Pancreas (tissue), 10 donors: Measurements from ENCODE around the gene RASAL2. TPM values are rescaled to one million over a fixed set of nuclear protein-coding genes. Genes with fewer than 3 reads are reported as not detected.

Source experiments
- ATAC-seq, 4 donors: fragments of 200-7000 bp; cut with Tn5 transposase; one replicate each; pipeline versions ENCODE4 v1.8.0 to v1.9.1; 2020; ENCODE audit warnings: mild to moderate bottlenecking in 4 of 4, moderate library complexity in 4 of 4
- DNase-seq, 6 donors: peaks; one replicate each; pipeline ENCODE4 v3.0.0-alpha.2; 2020
- FAIRE-seq: peaks from 2 replicates; lab custom pipeline; 2012; peaks lifted over from hg19 to GRCh38; lab: Jason Lieb, UNC
- H3K27ac ChIP-seq, 4 donors: fragments of 200-600 bp; sonication (generic); 1 replicate in 3 of 4; 2 replicates in 1 of 4; pipeline versions ENCODE4 v1.5.0 to v1.8.0; 2020
- H3K27me3 ChIP-seq, 4 donors: fragments of 200-600 bp; one replicate each; pipeline ENCODE4 v1.8.0; 2021
- H3K36me3 ChIP-seq, 3 donors: fragments of 200-600 bp; sonication (generic) in 1 of 3; one replicate each; pipeline versions ENCODE4 v1.5.0 to v1.8.0; 2020 to 2021
- H3K4me1 ChIP-seq, 3 donors: fragments of 200-600 bp; one replicate each; pipeline ENCODE4 v1.8.0; 2021
- H3K4me3 ChIP-seq, 4 donors: fragments of 200-600 bp; sonication (generic) in 2 of 4; one replicate each; pipeline versions ENCODE4 v1.5.0 to v1.8.0; 2020 to 2021
- H3K9me3 ChIP-seq, 4 donors: fragments of 200-600 bp; one replicate each; pipeline ENCODE4 v1.8.0; 2021
- WGBS, 2 donors: extraction: QIAGEN DNeasy Blood & Tissue Kit; methylation state at CpG; one replicate each; pipeline ENCODE4 v1.1.7; 2013; 5-methylcytosine and 5-hydroxymethylcytosine counted together
- intact Hi-C, 3 donors: fragments of 100-400 bp; cut with DNase I; formaldehyde crosslinking; loops; one replicate each; pipeline versions ENCODE4 v1.11.1 to v1.14.2; 2022
- polyA plus RNA-seq, 2 donors: library from polyadenylated mRNA; stranded (reverse); fragments of 200-250 nt; gene quantifications; one replicate each; pipeline ENCODE4 v1.2.3, GENCODE V29; 2013
- total RNA-seq, 6 donors: library from RNA; stranded (reverse); fragmentation: NEBNext Ultra II Directional in 4 of 6; extraction: Animal tissue kit (Norgen Biotek cat#: 25700) in 4 of 6; gene quantifications; one replicate each; pipeline versions ENCODE4 v1.2.1 to v1.2.4, GENCODE V29; 2021 to 2023
- TF ChIP-seq, protein P1 (sequence below), 4 donors: fragments of 200-600 bp; sonication (generic) in 3 of 4; IDR thresholded peaks; one replicate each; pipeline versions ENCODE4 v1.5.0 to v1.8.0; 2021; ENCODE audit warnings: antibody characterized with exemption in 4 of 4
- donor health status: healthy with polysubstance abuse.
- donor health status: DM: no; HTN: no; CAD: no; lungs with moderate emphysema.
- donor health status: DM: no; HTN: no; CAD: no.
- donor health status: control.
- donor health status: control.
- donor health status: Bipolar disorder and iron deficiency.
- donor health status: DM: yes; HTN: yes; CAD: no.
- donor health status: DM: no; HTN: no; CAD: no.
- donor health status: DM: no; HTN: no; CAD: no.
- donor health status: DM: yes; HTN: yes; CAD: no.

RASAL2 gene
- total and polyA plus RNA-seq, 8 donors: 2.5 to 12.9 (median 4.9) TPM

DNA sequence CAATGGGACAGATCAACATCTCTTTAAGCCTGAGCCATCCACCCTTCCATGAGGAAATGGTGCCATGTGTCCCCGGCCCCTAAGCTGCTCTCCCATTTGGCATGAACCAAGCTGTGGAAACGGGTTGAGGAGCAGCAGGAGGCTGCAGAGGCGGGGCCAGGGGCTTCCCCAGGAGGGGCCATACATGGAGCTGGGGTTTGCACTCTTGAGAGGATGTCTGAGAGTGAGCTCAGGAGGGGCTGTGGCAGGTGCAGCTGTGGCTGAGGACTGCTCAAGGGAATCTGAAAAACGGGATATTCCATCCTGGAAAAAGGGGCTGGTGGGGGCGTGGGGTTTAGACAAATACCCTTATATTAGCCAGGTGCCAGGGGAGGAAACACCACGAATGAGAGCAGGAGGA lies 409.9 kb downstream of the RASAL2 start:
- ATAC-seq (no peak), FAIRE-seq (no peak)
- intact Hi-C loops: loop anchor here in 2 of 3 donors (5.0 to 10.0 kb wide), 3 partner anchors 192 to 469 kb away; no protein-coding TSS in a partner anchor

DNA sequence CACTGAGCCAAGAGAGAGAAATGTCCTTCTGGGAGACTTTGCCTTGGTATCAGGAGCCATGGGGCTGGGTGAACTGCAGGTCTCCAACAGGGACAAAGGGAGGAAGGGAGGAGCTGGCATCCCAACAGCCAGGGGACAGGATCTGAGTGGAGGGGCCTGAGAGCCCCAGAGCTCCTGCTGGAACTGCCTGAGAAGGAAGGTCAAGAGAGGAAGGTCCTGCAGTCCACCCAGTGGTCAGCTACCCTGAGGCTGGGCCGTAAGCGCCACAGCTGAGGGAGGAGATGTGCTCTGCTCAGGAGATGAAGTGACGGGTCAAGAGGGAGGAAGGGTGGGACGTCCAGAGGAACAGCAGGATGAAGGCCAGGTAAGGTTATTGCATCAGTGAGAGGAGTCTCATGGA lies 410.4 kb downstream of the RASAL2 start:
- Histone ChIP-seq H3K36me3 (no peaks in the 10 kb centered on the region), H3K27me3 (no peaks in the 10 kb centered on the region), H3K4me1 (no peaks in the 10 kb centered on the region), H3K9me3 (no peaks in the 10 kb centered on the region), H3K27ac (no peak overlapping the region), H3K4me3 (no peak overlapping the region)
- DNase-seq (no peak), FAIRE-seq (no peak), ATAC-seq (no peak)
- intact Hi-C loops: loop anchor here in 2 of 3 donors (5.0 to 10.0 kb wide), 3 partner anchors 192 to 469 kb away; no protein-coding TSS in a partner anchor
- TF ChIP-seq, protein P1, sequence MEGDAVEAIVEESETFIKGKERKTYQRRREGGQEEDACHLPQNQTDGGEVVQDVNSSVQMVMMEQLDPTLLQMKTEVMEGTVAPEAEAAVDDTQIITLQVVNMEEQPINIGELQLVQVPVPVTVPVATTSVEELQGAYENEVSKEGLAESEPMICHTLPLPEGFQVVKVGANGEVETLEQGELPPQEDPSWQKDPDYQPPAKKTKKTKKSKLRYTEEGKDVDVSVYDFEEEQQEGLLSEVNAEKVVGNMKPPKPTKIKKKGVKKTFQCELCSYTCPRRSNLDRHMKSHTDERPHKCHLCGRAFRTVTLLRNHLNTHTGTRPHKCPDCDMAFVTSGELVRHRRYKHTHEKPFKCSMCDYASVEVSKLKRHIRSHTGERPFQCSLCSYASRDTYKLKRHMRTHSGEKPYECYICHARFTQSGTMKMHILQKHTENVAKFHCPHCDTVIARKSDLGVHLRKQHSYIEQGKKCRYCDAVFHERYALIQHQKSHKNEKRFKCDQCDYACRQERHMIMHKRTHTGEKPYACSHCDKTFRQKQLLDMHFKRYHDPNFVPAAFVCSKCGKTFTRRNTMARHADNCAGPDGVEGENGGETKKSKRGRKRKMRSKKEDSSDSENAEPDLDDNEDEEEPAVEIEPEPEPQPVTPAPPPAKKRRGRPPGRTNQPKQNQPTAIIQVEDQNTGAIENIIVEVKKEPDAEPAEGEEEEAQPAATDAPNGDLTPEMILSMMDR (IDR thresholded peaks at IDR 0.05): no peak
- 84 to 92% methylated on average over 4 of the region's 4 CpGs for WGBS, 2 donors

More for the DNA sequence above, 409.9 kb downstream of the RASAL2 start:
- no peak overlapping the region for H3K4me3 ChIP-seq
- H3K27ac ChIP-seq: no peak overlapping the region
- TF ChIP-seq, protein P1 (IDR thresholded peaks at IDR 0.05): no peak
- H3K9me3 ChIP-seq: no peaks in the 10 kb centered on the region
- H3K36me3 ChIP-seq: no peaks in the 10 kb centered on the region
- DNase-seq: no peak
- no peaks in the 10 kb centered on the region for H3K27me3 ChIP-seq
- WGBS, 2 donors: 63 to 76% methylated on average over 6 of the region's 6 CpGs
- H3K4me1 ChIP-seq: no peaks in the 10 kb centered on the region

DNA sequence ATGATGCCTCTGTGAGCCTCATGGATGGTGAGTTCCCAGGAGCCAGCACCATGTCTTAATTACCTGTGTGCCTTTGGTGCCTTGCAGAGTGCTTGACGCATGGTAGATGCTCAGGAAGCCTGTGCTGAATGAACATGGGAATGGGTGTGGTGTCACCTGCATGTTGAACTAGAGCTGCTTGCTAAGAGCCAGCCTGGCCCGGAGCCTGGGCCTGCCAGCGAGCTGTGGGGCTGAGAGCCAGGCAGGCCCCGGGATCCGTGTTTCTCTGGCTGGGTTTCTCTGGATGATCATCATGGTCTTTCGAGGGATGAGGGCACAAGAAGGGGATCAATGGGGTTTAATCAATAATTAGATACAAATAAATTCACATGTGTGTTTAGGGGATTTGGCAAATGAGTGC lies 412.3 kb downstream of the RASAL2 start:
- Histone ChIP-seq H3K4me1 (no peaks in the 10 kb centered on the region), H3K27me3 (no peaks in the 10 kb centered on the region), H3K4me3 (no peak overlapping the region), H3K9me3 (no peaks in the 10 kb centered on the region), H3K27ac (no peak overlapping the region), H3K36me3 (no peaks in the 10 kb centered on the region)
- intact Hi-C loops: loop anchor here in 2 of 3 donors (10.0 kb wide), 2 partner anchors 201 to 471 kb away; no protein-coding TSS in a partner anchor
- TF ChIP-seq, protein P1 (IDR thresholded peaks at IDR 0.05): no peak
- DNase-seq (no peak), ATAC-seq (peak in 3 of 4 donors; percentile 53 to 67 (median 57)), FAIRE-seq (no peak)
- 41 to 55% methylated on average over 6 of the region's 6 CpGs for WGBS, 2 donors

DNA sequence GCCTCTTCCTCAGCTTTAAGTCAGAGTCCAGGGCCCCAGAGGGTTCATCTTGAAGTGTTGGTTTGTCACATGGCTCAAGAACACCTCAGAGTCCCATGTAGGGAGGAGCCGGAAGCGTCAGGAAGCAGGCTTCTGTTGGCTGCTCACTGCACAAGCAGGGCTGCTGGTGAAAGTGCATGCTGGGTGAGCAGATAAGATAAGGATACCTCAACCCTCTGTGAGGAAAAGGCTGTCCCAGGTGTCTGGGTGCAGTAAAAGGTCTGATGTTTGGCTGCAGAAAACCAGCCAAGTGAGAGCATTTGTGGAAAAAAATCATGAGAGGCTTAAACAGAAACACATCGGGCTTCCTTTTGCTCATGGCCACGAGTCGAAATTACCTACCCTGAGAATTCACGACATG lies 412.8 kb downstream of the RASAL2 start:
- intact Hi-C loops: loop anchor here in 2 of 3 donors (10.0 kb wide), 2 partner anchors 202 to 472 kb away; no protein-coding TSS in a partner anchor
- Histone ChIP-seq H3K4me1 (no peaks in the 10 kb centered on the region), H3K27me3 (no peaks in the 10 kb centered on the region), H3K4me3 (no peak overlapping the region), H3K36me3 (no peaks in the 10 kb centered on the region), H3K27ac (no peak overlapping the region), H3K9me3 (no peaks in the 10 kb centered on the region)
- DNase-seq (peak in 1 of 6 donors; percentile 18), FAIRE-seq (no peak), ATAC-seq (peak; percentile 57 to 76 (median 74))
- TF ChIP-seq, protein P1 (IDR thresholded peaks at IDR 0.05): no peak
- WGBS, 2 donors: 51 to 61% methylated on average over 6 of the region's 6 CpGs

DNA sequence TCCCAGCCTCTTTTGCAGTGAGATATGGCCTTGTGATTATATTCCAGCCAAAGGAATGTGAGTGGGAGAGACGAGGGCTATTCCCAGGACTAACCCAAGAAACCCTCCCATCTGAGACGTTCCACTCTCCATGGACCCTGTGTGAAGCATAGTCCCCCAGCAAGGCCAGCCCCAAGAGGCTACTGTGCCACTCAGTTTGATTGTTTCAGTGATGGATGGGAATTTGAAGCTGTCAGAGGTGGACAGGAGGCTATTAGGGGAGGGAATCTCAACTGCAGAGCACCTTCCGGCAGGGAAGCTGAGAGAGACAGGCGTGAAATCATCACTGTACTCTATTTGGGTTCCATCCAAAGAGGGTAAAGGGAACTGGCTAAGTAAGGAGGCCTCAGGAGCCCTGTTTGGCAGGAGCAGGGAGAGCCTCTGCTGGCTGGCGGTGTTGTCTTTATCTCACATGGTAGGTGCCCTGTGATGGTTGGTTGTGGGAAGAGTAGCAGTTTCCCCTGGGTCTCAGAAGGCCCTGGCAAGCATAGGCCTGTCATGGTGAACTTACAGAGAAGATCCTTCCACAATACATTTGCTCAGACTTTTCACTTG lies 415.6 kb downstream of the RASAL2 start:
- TF ChIP-seq, protein P1 (IDR thresholded peaks at IDR 0.05): no peak
- DNase-seq: no peak
- Histone ChIP-seq H3K36me3 (no peaks in the 10 kb centered on the region), H3K27me3 (no peaks in the 10 kb centered on the region), H3K4me3 (no peak overlapping the region), H3K4me1 (no peaks in the 10 kb centered on the region), H3K27ac (no peak overlapping the region), H3K9me3 (no peaks in the 10 kb centered on the region)
- ATAC-seq: no peak
- 86 to 90% methylated on average over 5 of the region's 5 CpGs for WGBS, 2 donors
- intact Hi-C loops: loop anchor here in 2 of 3 donors (10.0 kb wide), 2 partner anchors 205 to 475 kb away; no protein-coding TSS in a partner anchor
- FAIRE-seq: no peak
